ENCODE data around the gene GABBR2.

Gene GABBR2

GRCh38 chr9:98611319-98611718 lies 97.4 kb downstream of the GABBR2 start:
- CTCF ChIA-PET, result no interaction called here

GRCh38 chr9:98610711-98611110 lies 98.0 kb downstream of the GABBR2 start:
- Mint-ChIP-seq H3K27me3 (peaks cover 20% of the 10 kb centered on the region), H3K4me3 (no peak overlapping the region), H3K4me1 (no peaks in the 10 kb centered on the region), H3K27ac (no peak overlapping the region), H3K9me3 (no peaks in the 10 kb centered on the region), H3K36me3 (no peaks in the 10 kb centered on the region)
- CTCF ChIA-PET, result no interaction called here
- no peak for DNase-seq

More at GRCh38 chr9:98611319-98611718, 97.4 kb downstream of the GABBR2 start:
- Mint-ChIP-seq H3K4me1 (no peaks in the 10 kb centered on the region), H3K4me3 (no peak overlapping the region), H3K27me3 (peaks cover 20% of the 10 kb centered on the region), H3K36me3 (no peaks in the 10 kb centered on the region), H3K9me3 (no peaks in the 10 kb centered on the region), H3K27ac (no peak overlapping the region)
- DNase-seq, result no peak

- Mint-ChIP-seq H3K4me3 (no peak overlapping the region), H3K9me3 (no peaks in the 10 kb centered on the region), H3K27me3 (peaks cover 23% of the 10 kb centered on the region), H3K27ac (no peak overlapping the region), H3K4me1 (no peaks in the 10 kb centered on the region), H3K36me3 (no peaks in the 10 kb centered on the region)
- CTCF ChIA-PET, result no interaction called here
- DNase-seq, result no peak
These were observed 98.5 kb downstream of the GABBR2 start for GRCh38 chr9:98610211-98610610.

GRCh38 chr9:98609646-98610045 lies 99.1 kb downstream of the GABBR2 start:
- H3K9me3 Mint-ChIP-seq, result no peaks in the 10 kb centered on the region
- no peak overlapping the region for H3K27ac Mint-ChIP-seq
- H3K36me3 Mint-ChIP-seq, result no peaks in the 10 kb centered on the region
- H3K4me1 Mint-ChIP-seq, result no peaks in the 10 kb centered on the region
- no peak overlapping the region for H3K4me3 Mint-ChIP-seq
- H3K27me3 Mint-ChIP-seq, result peaks cover 25% of the 10 kb centered on the region
- no peak for DNase-seq
- CTCF ChIA-PET, result no interaction called here

GRCh38 chr9:98607787-98608186 lies 100.9 kb downstream of the GABBR2 start:
- Mint-ChIP-seq H3K4me1 (no peaks in the 10 kb centered on the region), H3K4me3 (no peak overlapping the region), H3K27me3 (peaks cover 28% of the 10 kb centered on the region), H3K27ac (no peak overlapping the region), H3K9me3 (no peaks in the 10 kb centered on the region), H3K36me3 (no peaks in the 10 kb centered on the region)
- CTCF ChIA-PET, result no interaction called here
- no peak for DNase-seq

GRCh38 chr9:98607152-98607551 lies 101.6 kb downstream of the GABBR2 start:
- H3K27me3 Mint-ChIP-seq, result peaks cover 31% of the 10 kb centered on the region
- CTCF ChIA-PET, result no interaction called here
- no peak for DNase-seq
- no peak overlapping the region for H3K27ac Mint-ChIP-seq
- no peaks in the 10 kb centered on the region for H3K36me3 Mint-ChIP-seq
- H3K9me3 Mint-ChIP-seq, result no peaks in the 10 kb centered on the region
- H3K4me3 Mint-ChIP-seq, result no peak overlapping the region
- H3K4me1 Mint-ChIP-seq, result no peaks in the 10 kb centered on the region

- Mint-ChIP-seq H3K4me1 (no peaks in the 10 kb centered on the region), H3K36me3 (no peaks in the 10 kb centered on the region), H3K27ac (no peak overlapping the region), H3K9me3 (no peaks in the 10 kb centered on the region), H3K4me3 (no peak overlapping the region), H3K27me3 (peaks cover 27% of the 10 kb centered on the region)
- CTCF ChIA-PET, result no interaction called here
- no peak for DNase-seq
These were observed 102.0 kb downstream of the GABBR2 start for GRCh38 chr9:98606730-98607129.

GRCh38 chr9:98605116-98605515 lies 103.6 kb downstream of the GABBR2 start:
- Mint-ChIP-seq H3K36me3 (no peaks in the 10 kb centered on the region), H3K4me1 (no peaks in the 10 kb centered on the region), H3K27me3 (peaks cover 28% of the 10 kb centered on the region), H3K27ac (no peak overlapping the region), H3K9me3 (no peaks in the 10 kb centered on the region), H3K4me3 (no peak overlapping the region)
- DNase-seq, result no peak
- CTCF ChIA-PET, result no interaction called here

- CTCF ChIA-PET, result no interaction called here
- H3K4me1 Mint-ChIP-seq, result no peaks in the 10 kb centered on the region
- no peaks in the 10 kb centered on the region for H3K36me3 Mint-ChIP-seq
- H3K9me3 Mint-ChIP-seq, result no peaks in the 10 kb centered on the region
- H3K27ac Mint-ChIP-seq, result no peak overlapping the region
- H3K4me3 Mint-ChIP-seq, result no peak overlapping the region
- peaks cover 21% of the 10 kb centered on the region for H3K27me3 Mint-ChIP-seq
- DNase-seq, result no peak
These were observed 104.8 kb downstream of the GABBR2 start for GRCh38 chr9:98603821-98604383.

- H3K36me3 Mint-ChIP-seq, result no peaks in the 10 kb centered on the region
- H3K4me1 Mint-ChIP-seq, result no peaks in the 10 kb centered on the region
- H3K4me3 Mint-ChIP-seq, result no peak overlapping the region
- no peak for DNase-seq
- CTCF ChIA-PET, result no interaction called here
- no peaks in the 10 kb centered on the region for H3K9me3 Mint-ChIP-seq
- H3K27me3 Mint-ChIP-seq, result peaks cover 21% of the 10 kb centered on the region
- H3K27ac Mint-ChIP-seq, result no peak overlapping the region
These were observed 105.8 kb downstream of the GABBR2 start for GRCh38 chr9:98602839-98603500.

GRCh38 chr9:98600631-98601030 lies 108.1 kb downstream of the GABBR2 start:
- CTCF ChIA-PET, result no interaction called here
- peaks cover 21% of the 10 kb centered on the region for H3K27me3 Mint-ChIP-seq
- H3K9me3 Mint-ChIP-seq, result no peaks in the 10 kb centered on the region
- H3K4me1 Mint-ChIP-seq, result no peaks in the 10 kb centered on the region
- H3K4me3 Mint-ChIP-seq, result no peak overlapping the region
- H3K36me3 Mint-ChIP-seq, result no peaks in the 10 kb centered on the region
- H3K27ac Mint-ChIP-seq, result no peak overlapping the region
- no peak for DNase-seq

- Mint-ChIP-seq H3K4me1 (no peaks in the 10 kb centered on the region), H3K36me3 (no peaks in the 10 kb centered on the region), H3K27me3 (peaks cover 14% of the 10 kb centered on the region), H3K27ac (no peak overlapping the region), H3K9me3 (no peaks in the 10 kb centered on the region), H3K4me3 (no peak overlapping the region)
- CTCF ChIA-PET, result no interaction called here
- DNase-seq, result no peak
These were observed 109.0 kb downstream of the GABBR2 start for GRCh38 chr9:98599566-98600216.

- CTCF ChIA-PET, result no interaction called here
- no peak overlapping the region for H3K27ac Mint-ChIP-seq
- H3K4me3 Mint-ChIP-seq, result no peak overlapping the region
- H3K27me3 Mint-ChIP-seq, result peaks cover 13% of the 10 kb centered on the region
- H3K36me3 Mint-ChIP-seq, result no peaks in the 10 kb centered on the region
- no peaks in the 10 kb centered on the region for H3K9me3 Mint-ChIP-seq
- H3K4me1 Mint-ChIP-seq, result no peaks in the 10 kb centered on the region
- no peak for DNase-seq
These were observed 109.9 kb downstream of the GABBR2 start for GRCh38 chr9:98598861-98599260.

GRCh38 chr9:98597236-98597771 lies 111.4 kb downstream of the GABBR2 start:
- no peak overlapping the region for H3K27ac Mint-ChIP-seq
- no peaks in the 10 kb centered on the region for H3K36me3 Mint-ChIP-seq
- CTCF ChIA-PET, result no interaction called here
- H3K4me1 Mint-ChIP-seq, result no peaks in the 10 kb centered on the region
- no peak for DNase-seq
- H3K4me3 Mint-ChIP-seq, result no peak overlapping the region
- H3K27me3 Mint-ChIP-seq, result peaks cover 7% of the 10 kb centered on the region
- no peaks in the 10 kb centered on the region for H3K9me3 Mint-ChIP-seq

- no peak overlapping the region for H3K4me3 Mint-ChIP-seq
- no peaks in the 10 kb centered on the region for H3K36me3 Mint-ChIP-seq
- no peak for DNase-seq
- CTCF ChIA-PET, result no interaction called here
- H3K27ac Mint-ChIP-seq, result no peak overlapping the region
- H3K9me3 Mint-ChIP-seq, result no peaks in the 10 kb centered on the region
- H3K4me1 Mint-ChIP-seq, result no peaks in the 10 kb centered on the region
- H3K27me3 Mint-ChIP-seq, result peaks cover 8% of the 10 kb centered on the region
These were observed 112.2 kb downstream of the GABBR2 start for GRCh38 chr9:98596486-98596885.
